GM21515 (cell line): ENCODE data around the gene LIME1.
"Not testable (repeated sequence)": the region's sequence is repeated elsewhere in the genome, so short reads cannot be mapped to it uniquely, and the experiment has no call there.

Source experiments
- ATAC-seq: cut with Tn5 transposase; IDR thresholded peaks from one replicate; pipeline ENCODE4 v1.9.1; 2021; ENCODE audit not compliant: unreplicated experiment

The LIME1 gene

DNA sequence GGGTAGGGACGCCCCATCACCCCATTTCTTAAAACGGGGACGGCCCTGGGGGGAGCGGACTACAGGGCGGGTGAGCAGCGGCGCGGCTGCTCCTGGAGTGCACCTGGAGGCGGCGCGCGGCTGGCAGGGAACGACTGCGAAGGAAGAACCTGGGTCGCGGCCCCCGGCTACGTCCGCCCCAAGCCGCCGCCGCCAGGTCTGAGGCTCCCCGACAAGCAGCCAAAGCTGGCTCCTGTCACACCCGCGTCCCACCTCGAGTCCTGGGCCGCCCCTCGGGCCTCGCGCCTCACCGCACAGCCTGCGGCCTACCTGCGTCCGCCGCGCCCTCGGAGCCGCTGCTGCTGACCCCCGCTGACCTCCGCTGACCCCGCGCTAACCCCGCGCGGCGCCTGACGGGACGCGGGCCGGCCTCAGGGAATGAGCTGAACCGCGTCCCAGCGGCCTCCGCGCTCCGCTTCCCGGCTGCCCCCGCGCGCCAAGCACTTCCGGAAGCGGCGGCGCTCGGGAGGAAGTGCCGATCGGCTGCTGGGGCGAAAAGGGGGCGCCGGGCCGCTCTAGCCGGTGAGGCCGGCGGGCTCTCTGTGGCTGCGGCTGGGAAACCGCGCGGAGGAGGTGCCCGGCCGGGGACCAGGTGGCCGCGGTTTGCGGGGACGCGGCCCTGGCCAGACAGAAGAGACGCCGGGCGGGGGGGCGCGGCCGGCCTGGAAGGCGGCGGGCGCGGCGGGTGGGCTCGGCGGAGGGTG, 28.7 kb upstream of the LIME1 start, which contains the start of the genes ARFRP1 and ZGPAT:
TSS of gene ARFRP1 (minus strand) at position 419 of the 743 bp plus-strand sequence. CDS start 885 bp downstream, outside the sequence.
TSS of gene ZGPAT (plus strand) at position 482 of the 743 bp plus-strand sequence. CDS start 542 bp downstream, outside the sequence.
- peak; percentile 57 for ATAC-seq

DNA sequence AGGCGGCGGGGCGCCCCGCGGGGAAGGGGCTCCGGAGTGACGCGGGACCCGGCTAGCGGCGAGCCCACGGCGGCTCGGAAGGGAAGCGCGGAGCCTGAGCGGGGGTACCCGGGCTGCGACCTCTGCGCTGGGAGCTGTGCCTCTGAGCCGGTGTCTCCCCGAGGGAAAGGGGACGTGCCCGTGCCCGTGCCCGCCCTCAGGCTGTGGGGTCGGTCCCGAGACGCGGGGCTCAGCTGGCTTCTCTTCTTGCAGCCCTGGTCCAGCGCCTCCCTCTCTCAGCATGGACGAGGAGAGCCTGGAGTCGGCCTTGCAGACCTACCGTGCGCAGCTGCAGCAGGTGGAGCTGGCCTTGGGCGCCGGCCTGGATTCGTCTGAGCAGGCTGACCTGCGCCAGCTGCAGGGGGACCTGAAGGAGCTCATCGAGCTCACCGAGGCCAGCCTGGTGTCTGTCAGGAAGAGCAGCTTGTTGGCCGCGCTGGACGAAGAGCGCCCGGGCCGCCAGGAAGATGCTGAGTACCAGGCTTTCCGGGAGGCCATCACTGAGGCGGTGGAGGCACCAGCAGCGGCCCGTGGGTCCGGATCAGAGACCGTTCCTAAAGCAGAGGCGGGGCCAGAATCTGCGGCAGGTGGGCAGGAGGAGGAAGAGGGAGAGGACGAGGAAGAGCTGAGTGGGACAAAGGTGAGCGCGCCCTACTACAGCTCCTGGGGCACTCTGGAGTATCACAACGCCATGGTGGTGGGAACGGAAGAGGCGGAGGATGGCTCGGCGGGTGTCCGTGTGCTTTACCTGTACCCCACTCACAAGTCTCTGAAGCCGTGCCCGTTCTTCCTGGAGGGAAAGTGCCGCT, 27.9 kb upstream of the LIME1 start:
- peak; percentile 14 for ATAC-seq

DNA sequence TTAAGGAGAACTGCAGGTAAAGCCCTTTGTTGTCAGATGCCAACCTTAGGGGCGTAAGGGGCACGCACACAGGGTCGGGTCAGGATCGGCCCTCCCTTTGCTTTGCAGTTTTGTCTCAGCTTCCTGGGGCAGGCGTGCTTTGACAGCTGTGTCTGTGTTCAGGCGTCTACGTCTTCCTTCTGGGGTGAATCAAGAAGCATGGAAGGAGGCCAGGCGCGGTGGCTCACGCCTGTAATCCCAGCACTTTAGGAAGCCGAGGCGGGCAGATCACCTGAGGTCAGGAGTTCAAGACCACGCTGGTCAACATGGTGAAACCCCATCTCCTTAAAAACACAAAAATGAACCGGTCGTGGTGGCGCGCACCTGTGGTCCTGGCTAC, 27.3 kb upstream of the LIME1 start:
- no peak for ATAC-seq

DNA sequence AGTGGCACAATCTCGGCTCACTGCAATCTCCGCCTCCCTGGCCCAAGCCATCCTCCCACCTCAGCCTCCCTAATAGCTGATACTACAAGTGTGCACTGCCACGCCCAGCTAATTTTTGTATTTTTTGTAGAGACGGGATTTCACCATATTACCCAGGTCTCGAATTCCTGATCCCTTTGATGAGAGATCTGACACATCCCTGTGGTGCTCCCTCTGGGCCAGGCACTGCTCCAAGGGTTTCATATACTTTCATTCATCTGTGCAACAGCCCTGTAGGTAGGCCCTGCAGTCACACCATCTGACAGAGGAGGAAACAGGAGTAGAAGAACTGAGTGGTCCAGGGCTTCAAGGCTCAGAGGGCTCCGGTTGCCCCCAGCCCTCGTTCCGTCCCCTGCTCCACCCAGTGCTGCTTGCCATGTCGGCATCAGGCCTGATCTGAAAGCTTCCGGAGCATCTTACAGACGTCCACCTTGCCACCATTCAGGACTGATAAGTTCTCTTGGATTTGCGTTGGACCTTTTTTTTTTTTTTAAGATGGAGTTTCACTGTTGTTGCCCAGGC, 25.3 kb upstream of the LIME1 start:
- ATAC-seq: no peak

DNA sequence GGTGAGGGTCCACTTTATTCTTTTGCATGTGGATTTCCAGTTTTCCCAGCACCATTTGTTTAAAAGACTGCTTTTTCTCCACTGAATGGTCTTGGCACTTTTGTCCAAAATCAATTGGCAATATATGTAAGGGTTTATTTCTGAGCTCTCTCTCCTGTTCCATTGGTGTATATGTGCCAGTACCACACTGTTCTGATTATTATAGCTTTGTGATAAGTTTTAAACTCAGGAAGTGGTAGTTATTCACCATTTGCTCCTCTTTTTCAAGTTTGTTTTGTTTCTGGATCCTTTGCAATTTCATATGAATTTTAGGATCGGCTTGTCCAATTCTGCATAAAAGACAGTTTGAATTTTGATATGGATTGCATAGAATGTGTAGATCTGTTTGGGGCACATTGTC, 24.3 kb upstream of the LIME1 start:
- no peak for ATAC-seq

DNA sequence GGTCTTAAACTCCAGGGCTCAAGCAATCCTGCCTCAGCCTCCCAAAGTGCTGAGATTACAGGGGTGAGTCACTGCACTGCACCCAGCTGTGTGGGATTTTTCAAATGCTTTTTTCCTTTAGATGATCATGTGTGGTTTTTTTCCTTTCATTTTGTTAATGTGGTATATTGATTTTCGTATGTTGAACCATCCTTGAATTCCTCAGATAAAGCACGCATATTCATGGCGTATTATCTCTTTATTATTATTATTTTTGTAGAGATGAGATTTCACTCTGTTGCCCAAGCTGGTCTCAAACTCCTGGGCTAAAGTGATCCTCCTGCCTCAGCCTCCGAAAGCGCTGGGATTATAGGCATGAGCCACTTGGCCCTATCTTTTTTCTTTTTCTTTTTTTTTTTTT, 21.6 kb upstream of the LIME1 start:
- ATAC-seq: no peak

DNA sequence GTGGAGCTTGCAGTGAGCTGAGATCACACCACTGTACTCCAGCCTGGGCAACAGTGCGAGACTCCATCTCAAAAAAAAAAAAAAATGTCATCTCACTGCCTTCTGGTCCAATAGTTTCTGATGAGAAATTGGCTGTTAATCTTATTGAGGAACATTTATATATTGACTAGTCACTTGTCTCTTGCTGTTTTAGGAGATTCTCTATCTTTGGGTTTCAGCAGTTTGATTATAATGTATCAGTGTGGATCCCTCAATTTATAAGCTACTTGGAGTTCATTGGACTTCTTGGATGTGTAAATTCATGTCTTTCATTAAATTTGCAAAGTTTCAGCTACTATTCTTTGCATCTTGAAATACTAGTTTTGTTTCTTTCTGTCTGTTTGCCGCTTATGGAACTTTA, 17.5 kb upstream of the LIME1 start:
- ATAC-seq: no peak

DNA sequence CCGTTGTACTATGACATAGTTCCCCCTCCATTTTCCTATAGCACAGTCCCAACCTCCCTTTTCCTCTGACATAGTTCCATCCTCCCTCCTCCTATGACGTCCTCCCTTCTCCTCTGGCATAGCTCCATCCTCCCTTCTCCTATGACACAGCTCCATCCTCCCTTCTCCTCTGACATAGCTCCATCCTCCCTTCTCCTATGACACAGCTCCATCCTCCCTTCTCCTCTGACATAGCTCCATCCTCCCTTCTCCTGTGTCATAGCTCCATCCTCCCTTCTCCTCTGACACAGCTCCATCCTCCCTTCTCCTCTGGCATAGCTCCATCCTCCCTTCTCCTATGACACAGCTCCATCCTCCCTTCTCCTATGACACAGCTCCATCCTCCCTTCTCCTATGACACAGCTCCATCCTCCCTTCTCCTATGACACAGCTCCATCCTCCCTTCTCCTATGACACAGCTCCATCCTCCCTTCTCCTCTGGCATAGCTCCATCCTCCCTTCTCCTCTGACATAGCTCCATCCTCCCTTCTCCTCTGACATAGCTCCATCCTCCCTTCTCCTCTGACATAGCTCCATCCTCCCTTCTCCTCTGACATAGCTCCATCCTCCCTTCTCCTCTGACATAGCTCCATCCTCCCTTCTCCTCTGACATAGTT, 13.4 kb upstream of the LIME1 start:
- not testable (repeated sequence) for ATAC-seq

DNA sequence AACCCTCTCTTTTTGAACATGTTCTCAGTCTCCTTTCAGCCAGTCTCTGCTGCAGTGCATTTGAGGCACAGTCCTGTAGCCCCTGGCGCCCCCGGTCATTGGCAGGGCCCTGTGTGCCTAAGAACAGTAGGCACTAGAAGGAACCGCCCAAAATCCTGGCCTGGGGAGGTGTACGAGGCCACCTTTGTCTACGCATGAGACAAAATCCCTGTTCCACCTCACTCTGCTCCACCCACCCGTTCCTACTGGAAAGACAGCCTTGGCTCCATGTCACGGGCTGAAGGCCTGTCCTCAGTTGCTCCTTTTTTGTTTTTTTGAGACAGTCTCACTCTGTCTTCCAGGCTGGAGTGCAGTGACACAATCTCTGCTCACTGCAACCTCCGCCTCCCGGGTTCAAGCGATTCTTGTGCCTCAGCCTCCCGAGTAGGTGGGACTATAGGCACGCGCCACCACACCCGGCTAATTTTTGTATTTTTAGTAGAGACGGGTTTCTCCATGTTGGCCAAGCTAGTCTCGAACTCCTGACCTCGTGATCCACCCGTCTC, 6.2 kb upstream of the LIME1 start:
- ATAC-seq: not testable (repeated sequence)

DNA sequence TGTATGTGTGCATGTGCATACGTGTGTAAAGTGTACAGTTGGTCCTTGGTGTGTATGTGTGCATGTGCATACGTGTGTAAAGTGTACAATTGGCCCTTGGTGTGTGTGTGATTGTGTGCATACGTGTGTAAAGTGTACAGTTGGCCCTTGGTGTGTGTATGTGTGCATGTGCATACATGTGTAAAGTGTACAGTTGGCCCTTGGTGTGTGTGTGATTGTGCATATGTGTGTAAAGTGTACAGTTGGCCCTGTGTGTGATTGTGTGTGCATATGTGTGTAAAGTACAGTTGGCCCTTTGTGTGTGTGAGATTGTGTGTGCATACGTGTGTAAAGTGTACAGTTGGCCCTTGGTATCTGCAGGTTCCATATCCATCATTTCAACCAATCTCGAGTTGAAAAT, 5.1 kb upstream of the LIME1 start:
- no peak for ATAC-seq

DNA sequence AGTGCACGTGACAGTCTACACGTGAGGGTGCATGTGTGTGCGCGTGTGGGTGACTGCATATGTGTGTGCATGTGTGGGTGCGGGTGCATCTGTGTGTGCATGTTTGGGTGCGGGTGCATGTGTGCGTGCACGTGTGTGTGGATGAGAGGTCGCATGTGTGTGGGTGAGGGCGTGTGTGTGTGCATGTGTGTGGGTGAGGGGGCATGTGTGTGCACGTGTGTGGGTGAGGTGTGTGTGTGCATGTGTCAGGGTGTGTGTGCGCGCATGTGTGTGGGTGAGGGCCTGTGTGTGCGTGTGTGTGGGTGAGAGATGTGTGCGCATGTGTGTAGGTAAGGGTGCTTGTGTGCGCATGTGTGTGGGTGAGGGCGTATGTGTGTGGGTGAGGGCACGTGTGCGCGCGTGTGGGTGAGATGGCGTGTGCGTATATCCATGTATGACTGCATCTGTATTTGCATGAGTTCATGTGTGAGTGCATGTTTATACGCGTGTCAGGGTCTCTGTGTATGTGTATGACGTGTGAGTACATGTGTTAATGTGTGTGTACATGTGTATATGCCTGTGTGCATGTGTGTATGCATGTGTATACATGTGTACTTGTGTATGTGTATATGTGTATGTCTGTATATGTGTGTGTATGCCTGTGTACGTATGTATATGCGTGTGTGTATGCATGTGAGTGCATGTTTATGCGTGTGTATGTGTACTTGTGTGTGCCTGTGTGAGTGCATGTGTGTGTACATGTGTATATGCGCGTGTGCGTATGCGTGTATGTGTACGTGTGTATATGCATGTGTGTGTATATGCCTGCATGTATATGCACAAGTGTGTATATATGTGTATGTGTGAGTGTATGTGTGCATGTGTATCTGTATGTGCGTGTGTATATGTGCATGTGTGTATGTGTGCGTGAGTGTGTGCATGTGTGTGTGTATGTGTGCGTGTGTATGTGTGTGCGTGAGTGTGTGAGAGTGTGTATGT, 4.1 kb upstream of the LIME1 start:
- ATAC-seq: no peak

DNA sequence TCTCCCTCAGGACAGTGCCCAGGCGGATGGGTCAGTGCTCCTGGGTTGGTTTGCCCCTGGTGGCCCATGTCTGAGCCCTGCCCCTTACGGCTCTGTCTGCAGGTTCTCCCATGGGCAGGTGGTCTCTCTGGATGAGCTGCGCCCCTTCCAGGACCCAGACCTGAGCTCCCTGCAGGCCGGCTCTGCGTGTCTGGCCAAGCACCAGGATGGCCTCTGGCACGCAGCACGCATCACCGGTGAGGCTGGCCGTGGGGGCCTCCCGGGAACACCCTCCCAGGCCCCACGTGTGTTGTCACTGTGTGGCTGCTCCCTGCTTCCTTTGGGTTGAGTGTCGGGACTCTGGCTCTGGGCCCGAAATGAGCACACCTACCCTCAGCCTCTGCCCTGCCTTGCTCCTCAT, 3.3 kb upstream of the LIME1 start:
- no peak for ATAC-seq

DNA sequence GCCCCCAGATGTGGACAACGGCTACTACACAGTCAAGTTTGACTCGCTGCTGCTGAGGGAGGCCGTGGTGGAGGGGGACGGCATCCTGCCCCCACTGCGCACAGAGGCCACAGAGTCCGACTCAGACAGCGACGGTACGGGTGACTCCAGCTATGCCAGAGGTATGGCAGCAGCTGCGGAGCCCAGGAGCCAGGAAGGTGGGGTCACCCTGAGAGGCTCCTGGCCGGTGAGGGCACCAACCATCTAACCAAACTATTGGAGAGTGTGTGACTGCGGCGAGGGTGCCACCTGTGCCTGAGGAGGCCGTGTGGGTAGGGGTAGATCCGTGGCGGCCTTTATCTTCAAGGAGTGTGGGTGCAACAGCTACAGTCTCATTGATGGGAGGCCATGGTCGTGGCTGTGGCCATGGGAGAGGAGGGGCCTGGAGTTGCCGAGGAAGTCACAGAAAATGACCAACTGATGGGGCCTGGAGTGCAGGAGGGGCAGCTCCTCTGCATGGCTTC, 2.8 kb upstream of the LIME1 start:
- ATAC-seq: no peak

DNA sequence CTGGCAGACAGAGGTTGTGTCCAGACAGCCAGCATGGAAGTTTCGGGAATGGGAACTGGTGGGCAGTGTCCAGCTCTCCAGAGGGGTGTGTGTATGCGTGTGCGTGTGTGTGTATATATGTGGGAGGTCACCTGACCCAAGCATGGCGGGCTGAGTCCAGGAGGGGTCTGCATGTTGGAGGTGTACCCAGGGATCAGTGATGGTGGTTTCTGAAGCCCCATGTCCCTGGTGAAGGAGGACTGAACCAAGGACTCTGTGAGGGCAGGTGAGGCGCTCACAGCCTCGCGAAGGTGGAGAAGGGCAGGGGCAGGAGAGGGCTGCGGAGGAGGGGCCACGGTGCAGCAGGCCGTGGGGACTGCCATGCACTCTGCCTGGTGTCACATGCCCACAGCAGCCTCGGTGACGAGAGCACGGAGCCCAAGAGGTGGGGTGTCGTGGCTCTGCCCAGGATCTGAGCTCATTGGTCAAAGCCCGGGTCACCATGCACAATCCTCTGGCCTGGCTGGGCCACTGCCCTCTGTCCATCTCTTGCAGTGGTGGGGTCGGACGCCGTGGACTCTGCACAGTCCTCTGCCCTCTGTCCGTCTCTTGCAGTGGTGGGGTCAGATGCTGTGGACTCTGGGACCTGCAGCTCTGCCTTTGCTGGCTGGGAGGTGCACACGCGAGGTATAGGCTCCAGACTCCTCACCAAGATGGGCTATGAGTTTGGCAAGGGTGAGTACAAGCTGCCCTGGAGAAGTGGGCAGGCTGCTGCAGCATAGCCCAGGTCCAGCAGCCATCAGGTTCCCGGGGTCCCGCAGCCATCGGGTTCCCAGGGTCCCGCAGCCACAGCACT, 2.1 kb upstream of the LIME1 start:
- ATAC-seq: no peak

DNA sequence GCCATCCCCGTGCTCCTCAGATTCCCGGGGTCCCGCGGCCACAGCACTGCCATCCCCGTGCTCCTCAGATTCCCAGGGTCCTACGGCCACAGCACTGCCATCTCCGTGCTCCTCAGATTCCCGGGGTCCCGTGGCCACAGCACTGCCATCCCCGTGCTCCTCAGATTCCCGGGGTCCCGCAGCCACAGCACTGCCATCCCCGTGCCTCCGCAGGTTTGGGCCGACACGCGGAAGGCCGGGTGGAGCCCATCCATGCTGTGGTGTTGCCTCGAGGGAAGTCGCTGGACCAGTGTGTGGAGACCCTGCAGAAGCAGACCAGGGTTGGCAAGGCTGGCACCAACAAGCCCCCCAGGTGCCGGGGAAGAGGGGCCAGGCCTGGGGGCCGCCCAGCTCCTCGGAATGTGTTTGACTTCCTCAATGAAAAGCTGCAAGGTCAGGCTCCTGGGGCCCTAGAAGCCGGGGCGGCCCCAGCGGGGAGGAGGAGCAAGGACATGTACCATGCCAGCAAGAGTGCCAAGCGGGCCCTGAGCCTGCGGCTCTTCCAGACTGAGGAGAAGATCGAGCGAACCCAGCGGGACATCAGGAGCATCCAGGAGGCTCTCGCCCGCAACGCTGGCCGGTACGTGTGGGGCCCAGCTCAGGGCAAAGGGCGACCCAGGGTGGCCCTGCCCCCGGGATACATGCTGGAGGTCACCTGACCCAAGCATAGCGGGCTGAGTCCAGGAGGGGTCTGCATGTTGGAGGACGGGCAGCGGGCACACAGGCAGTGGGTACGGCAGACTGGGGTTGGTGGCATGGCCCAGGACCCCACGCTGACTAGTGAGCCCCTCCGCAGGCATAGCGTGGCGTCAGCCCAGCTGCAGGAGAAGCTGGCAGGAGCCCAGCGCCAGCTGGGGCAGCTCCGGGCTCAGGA, 1.3 kb upstream of the LIME1 start:
- no peak for ATAC-seq

DNA sequence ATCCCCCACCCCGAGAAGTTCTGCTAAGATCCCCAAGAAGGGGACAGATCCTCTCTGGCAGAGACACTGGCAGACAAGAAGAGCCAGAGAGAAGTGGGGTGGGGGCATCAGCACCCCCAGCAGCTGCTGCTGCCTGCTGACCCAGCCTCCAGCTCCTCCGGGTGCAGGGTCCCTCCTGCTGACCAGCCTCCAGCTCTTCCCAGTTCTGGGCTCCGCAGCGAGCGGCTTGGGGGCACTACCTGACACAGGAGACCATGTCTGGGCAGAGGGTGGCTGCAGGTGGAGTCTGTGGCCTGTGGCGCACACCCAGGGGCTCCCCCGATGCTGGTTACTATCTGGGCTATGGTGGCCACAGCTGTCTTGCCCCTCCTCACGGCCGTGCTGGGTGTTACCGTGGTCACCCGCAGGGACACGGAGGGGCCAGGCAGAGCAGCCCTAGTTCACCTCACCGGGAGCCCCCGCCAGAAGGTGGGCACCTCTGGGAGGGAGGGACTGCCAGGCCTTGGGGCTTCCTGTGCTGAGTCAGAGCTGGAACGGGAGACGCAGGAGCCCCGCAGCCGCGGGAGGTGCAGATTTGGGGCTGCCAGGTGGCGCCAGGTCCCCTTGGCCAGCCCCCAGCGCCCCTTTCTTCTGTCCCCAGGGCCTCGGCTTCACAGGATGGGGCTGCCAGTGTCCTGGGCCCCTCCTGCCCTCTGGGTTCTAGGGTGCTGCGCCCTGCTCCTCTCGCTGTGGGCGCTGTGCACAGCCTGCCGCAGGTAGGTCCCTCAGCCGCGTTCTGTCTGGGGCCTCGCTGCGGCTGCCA, 630 bp downstream of the LIME1 start:
- ATAC-seq: no peak

DNA sequence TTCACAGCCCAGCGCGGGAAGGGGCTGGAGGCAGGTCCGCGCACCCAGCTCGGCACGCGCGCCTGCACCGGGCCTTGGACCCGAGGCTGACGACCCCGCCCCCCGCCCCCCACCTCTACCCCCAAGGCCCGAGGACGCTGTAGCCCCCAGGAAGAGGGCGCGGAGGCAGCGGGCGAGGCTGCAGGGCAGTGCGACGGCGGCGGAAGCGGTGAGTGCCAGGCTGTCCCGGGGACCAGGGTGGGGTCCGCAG, 1.2 kb downstream of the LIME1 start:
- ATAC-seq: no peak
